C4-2B (cell line): ENCODE results near the gene PRIMA1.

Source experiments
- ZFX ChIP-seq: fragments of 450-650 bp; IDR thresholded peaks from 2 replicates; pipeline ENCODE4 v1.6.1; 2017
- TF ChIP-seq, protein P1 (sequence below): fragments of 450-650 bp; conservative IDR thresholded peaks from 2 replicates; pipeline ENCODE4 v1.5.1; 2017; ENCODE audit warnings: mild to moderate bottlenecking

DNA sequence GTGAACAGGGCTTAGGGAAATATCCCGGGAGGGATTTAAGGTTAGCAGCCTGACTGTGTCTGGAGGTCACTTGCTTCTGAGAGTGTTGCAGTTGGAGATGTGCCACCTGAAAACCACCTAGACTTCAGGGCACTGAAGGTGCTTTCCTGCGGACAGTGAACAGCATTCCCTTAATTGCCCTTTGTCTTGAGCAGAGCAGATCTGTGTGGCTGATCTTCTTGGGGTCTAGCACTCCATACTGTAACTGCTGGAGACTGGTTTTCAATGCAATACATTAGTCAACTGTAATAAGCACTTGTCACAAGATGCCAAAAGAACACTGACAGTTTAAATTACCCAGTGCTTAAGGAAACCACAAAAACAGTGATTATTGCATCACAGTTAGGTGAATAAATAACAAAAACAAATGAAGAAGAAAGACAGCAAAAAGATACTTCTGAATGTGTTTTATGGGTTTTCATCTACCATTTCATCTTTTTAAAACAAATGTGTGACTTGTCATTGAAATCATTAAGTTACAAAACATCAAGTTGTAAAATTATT lies 111.8 kb downstream of the PRIMA1 start:
- TF ChIP-seq, protein P1, sequence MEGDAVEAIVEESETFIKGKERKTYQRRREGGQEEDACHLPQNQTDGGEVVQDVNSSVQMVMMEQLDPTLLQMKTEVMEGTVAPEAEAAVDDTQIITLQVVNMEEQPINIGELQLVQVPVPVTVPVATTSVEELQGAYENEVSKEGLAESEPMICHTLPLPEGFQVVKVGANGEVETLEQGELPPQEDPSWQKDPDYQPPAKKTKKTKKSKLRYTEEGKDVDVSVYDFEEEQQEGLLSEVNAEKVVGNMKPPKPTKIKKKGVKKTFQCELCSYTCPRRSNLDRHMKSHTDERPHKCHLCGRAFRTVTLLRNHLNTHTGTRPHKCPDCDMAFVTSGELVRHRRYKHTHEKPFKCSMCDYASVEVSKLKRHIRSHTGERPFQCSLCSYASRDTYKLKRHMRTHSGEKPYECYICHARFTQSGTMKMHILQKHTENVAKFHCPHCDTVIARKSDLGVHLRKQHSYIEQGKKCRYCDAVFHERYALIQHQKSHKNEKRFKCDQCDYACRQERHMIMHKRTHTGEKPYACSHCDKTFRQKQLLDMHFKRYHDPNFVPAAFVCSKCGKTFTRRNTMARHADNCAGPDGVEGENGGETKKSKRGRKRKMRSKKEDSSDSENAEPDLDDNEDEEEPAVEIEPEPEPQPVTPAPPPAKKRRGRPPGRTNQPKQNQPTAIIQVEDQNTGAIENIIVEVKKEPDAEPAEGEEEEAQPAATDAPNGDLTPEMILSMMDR: no peak
- TF ChIP-seq ZFX: no peak
